NCI-H1417 treated with DMSO at 0.1 percent for 48 hours (cell line): ENCODE data around the gene PRKACG.
"Not testable (repeated sequence)": the region's sequence is repeated elsewhere in the genome, so short reads cannot be mapped to it uniquely, and the experiment has no call there.

Experiments used
- DNase-seq: peaks from one replicate; lab custom pipeline; 2025; lab: John Stamatoyannopoulos, UW

The PRKACG gene

GRCh38 chr9:69014013-69014412 lies at the start of gene PRKACG:
TSS of gene PRKACG (minus strand) at chr9:69014113. CDS start at chr9:69014092, 21 bp downstream.
- DNase-seq: no peak

- DNase-seq: no peak
These were observed 48.3 kb upstream of the PRKACG start for GRCh38 chr9:69062195-69062594.

GRCh38 chr9:69060766-69061165 lies 46.9 kb upstream of the PRKACG start:
- no peak for DNase-seq

GRCh38 chr9:69058101-69058500 lies 44.2 kb upstream of the PRKACG start:
- no peak for DNase-seq

GRCh38 chr9:69056191-69056815 lies 42.4 kb upstream of the PRKACG start:
- no peak for DNase-seq

- DNase-seq: no peak
These were observed 41.1 kb upstream of the PRKACG start for GRCh38 chr9:69054989-69055388.

- DNase-seq: not testable (repeated sequence)
These were observed 37.0 kb upstream of the PRKACG start for GRCh38 chr9:69050936-69051335.

- no peak for DNase-seq
These were observed 35.2 kb upstream of the PRKACG start for GRCh38 chr9:69049094-69049493.

GRCh38 chr9:69047371-69047770 lies 33.5 kb upstream of the PRKACG start:
- DNase-seq: no peak

GRCh38 chr9:69046723-69047122 lies 32.8 kb upstream of the PRKACG start:
- no peak for DNase-seq

GRCh38 chr9:69045821-69046220 lies 31.9 kb upstream of the PRKACG start:
- no peak for DNase-seq

GRCh38 chr9:69044240-69045219 lies 30.6 kb upstream of the PRKACG start:
- no peak for DNase-seq

- no peak for DNase-seq
These were observed 26.7 kb upstream of the PRKACG start for GRCh38 chr9:69040646-69041045.

GRCh38 chr9:69036799-69037198 lies 22.9 kb upstream of the PRKACG start:
- no peak for DNase-seq

- DNase-seq: no peak
These were observed 22.4 kb upstream of the PRKACG start for GRCh38 chr9:69036309-69036708.

GRCh38 chr9:69035438-69036308 lies 21.8 kb upstream of the PRKACG start, which contains the start of gene FXN:
TSS of gene FXN (plus strand) at chr9:69035752. CDS start at chr9:69035783, 31 bp downstream.
- peak; percentile 31 for DNase-seq

GRCh38 chr9:69034071-69034470 lies 20.2 kb upstream of the PRKACG start:
- DNase-seq: no peak

GRCh38 chr9:69030851-69031645 lies 17.1 kb upstream of the PRKACG start:
- no peak for DNase-seq

- no peak for DNase-seq
These were observed 15.6 kb upstream of the PRKACG start for GRCh38 chr9:69029535-69029934.

- DNase-seq: no peak
These were observed 14.8 kb upstream of the PRKACG start for GRCh38 chr9:69028754-69029153.
